Dermis lymphatic vessel endothelial cell (primary cell): ENCODE measurements around the gene TRRAP. TPM values are rescaled to one million over a fixed set of nuclear protein-coding genes. Genes with fewer than 3 reads are reported as not detected.

Experiments used
- total RNA-seq: library from RNA; depleted of rRNA; stranded (reverse); fragments of >200 nt; gene quantifications from 2 replicates; pipeline ENCODE4 v1.2.1, GENCODE V29; 2014

Gene TRRAP
- total RNA-seq = 13.5 and 16.8 TPM in 2 replicates

GRCh38 chr7:98878365-98879197, at the start of gene TRRAP:
Gene TRRAP (plus strand): TSS chr7:98878532. CDS start chr7:98881151, 2,619 bp downstream.

GRCh38 chr7:98869597-98870120, 8.7 kb upstream of the TRRAP start, which contains the start of gene TMEM130:
Gene TMEM130 (minus strand): TSS chr7:98870014. CDS start chr7:98869861, 153 bp downstream.

Other genes with a start within 250 kb of the TRRAP start
- not detected in 2 replicates for gene TMEM130, start 8.5 kb upstream of the TRRAP start, total RNA-seq